ELR (cell line): Measurements from ENCODE around the gene NMNAT3.

ENCODE experiments used
- DNase-seq: peaks from one replicate; pipeline ENCODE4 v3.0.0-alpha.2; 2015; ENCODE audit warnings: low read depth

NMNAT3 gene

GRCh38 chr3:139677388-139678155 lies at the start of gene NMNAT3:
Gene NMNAT3, minus strand, starts transcription at chr3:139677972. Its CDS starts 50,248 bp downstream, at chr3:139627724.
- DNase-seq, result peak; percentile 19

GRCh38 chr3:139721370-139721769 lies 43.6 kb upstream of the NMNAT3 start:
- no peak for DNase-seq

- DNase-seq, result peak; percentile 10
Measured at GRCh38 chr3:139718415-139718814, 40.6 kb upstream of the NMNAT3 start.

DNA sequence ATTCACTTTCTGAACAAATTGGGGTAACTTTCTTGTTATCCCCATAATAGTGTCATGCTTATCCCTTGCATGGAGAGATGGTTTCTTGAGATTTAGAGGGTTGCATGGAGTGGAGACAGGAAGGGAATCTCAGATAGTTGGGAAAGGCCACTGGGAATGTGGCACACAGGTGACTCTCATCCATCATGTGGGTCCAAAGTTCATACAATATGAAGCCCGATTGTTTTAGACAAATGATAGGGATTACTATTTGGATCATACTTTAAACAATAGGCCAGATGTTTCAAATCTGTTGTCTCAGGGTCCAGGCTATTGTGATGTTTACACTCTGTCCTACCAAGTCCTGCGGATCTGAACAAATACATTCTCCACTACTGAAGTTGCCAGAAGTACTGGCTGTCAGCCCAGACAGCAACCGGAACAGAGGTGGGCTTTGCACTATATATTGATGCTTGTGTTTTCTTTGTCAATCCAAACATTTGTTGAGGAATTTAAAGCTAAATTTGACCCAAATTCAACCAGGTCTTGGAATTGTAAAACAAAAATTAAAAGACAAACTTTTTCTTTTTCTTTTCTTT lies 39.2 kb upstream of the NMNAT3 start:
- DNase-seq, result no peak

DNA sequence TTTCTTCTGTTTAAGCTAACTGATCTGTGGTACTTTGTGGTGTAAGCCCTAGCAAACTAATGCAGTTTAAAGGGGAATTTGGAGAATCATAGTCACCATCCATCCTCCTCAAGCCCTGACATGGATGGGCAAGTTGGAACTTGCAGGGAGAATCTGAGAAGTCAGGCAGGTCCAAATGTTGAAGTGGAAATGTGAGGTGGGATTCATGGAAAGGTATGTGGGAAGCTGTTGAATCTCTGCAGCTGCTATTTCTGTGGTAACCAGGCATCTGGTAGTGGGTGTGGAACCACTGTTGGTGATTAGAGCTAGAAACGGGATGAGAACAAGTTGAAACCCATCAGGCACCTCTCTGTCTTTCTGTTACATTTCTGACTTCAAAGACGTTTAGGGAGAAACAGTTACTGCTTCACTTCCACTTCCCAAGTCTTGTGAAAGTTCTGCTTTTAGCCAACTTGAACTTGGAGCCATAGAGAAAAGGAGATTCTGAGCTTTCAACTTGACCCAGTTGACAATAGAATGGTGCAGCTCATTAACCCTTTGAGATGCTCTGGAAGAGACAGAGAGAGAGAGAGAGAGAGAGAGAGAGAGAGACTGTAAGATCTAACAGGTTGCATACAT lies 38.1 kb upstream of the NMNAT3 start:
- DNase-seq, result no peak

DNA sequence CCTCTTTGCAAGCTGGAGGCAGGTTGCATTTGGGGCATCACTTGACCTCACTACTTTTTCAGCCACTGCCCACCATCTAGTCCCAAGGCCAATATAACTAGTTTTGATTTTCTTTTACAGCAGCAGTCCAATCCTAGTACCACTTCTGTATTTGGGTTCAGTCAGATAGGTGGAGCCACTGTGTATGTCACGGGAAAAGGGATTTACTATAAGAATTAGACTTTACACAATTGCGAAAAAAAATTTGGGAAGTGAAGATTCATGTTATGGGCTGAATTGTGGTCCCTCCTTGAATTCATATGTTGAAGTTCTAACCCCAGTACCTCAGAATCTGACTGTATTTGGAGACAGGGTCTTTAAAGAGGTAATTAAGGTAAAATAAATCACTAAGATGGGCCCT lies 37.4 kb upstream of the NMNAT3 start:
- DNase-seq, result no peak

DNA sequence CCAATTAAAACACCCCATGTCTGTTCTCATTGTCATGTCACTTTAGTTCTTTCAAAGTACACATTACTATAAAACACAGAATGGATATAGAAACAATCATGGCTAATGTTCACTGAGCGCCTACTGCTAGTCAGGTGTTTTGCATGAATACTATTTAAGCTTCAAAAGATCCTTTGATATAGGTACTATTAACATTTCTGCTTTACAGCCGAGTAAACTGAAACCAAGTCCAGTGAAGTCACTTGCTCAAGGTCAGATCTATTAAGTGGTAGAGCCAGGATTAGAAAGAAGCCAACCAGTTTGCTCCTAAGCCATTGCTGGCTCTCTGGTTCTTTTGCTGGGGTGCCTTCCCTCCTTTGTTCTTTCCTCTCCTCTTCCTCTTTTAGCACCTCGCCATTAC lies 32.4 kb upstream of the NMNAT3 start:
- no peak for DNase-seq

DNA sequence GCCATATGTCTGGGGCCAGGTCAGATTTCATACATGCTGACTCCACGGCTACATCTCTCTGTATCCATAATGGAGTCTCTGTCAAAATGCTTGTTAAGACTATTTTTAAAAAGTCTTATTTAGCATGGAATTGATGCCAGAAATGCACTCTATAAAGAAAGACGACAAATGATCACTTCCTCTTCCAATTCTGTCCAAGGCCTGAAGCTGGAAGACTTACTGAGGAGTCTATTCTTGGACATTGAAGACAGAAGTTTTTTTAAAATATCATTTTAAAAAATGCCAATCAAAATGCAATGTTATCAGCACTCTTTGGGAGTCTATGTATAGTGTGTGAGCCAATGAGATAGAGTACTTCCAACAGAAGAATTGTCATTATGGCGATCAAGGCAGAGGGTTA lies 27.9 kb upstream of the NMNAT3 start:
- DNase-seq, result no peak

DNA sequence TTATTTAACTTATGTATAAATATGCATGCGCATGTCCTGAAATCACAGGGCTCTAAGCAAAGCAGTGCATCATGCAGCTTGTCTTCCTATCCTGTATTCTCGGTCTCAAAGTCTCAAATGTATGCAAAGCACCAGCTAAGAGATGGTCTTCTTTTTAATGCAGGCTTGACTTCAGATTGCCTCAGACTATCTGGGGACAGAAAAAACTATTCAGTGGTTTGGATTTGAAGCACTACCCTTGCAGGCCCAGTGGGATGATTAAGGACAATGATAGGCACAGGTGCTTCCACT lies 18.5 kb upstream of the NMNAT3 start:
- DNase-seq, result no peak

DNA sequence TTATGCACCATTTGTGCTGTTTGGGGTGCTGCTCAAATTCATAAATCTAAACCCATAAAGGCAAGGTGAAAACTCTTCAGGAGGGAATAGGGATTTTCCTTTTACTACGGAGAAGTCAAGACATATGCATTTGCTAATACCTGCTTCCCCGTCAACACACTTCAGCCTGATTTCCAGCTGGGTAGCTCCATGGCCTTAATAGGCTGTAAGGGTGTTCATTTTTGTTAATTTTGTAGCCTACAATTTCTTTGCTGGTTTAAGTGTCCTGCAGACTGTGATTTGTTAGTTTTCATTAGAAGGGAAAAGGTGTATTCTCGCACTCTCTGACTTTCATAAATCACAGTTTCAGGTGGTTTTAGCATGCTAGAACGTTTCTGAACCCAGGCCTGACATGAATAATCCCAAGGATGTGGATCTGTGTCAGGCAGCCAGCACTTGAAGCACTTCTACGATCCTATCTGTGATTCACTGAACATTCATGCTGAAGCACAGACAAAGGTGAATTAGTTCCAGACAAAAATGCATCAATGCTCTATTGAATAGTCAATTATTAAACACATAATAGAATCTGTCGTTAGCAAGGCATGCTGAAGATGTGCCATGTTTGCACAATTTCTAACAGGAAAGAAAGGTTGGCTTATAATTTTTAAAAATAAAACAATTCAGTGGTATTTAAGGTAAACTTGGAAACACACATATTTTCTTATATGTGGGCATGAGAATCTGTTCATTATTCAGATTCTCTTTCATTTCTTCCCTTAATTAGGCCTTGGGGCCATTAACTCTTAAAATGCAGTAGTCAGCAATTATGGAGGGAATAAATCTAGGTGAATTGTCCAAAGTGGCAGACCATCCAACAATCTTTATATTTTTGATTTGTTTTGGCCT lies 17.9 kb upstream of the NMNAT3 start:
- DNase-seq, result no peak

DNA sequence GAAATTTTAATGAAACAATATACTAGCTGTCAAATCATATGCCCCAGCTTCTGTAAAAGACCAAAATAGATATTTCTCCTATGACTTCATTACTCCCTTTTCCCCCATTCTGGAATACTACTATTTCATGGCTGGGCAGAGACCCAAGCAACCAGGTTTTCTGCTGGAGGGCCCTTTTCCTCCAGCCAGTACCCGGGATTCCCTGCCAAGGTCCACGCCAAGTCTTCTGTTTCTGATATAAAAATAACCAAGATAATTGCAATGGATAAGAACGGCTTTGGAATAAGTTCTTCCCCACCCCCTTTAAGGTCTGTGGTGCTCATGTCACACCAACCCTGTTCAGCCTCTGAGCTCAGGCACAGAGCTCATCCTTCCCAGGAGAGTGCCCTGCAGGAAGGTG lies 17.2 kb upstream of the NMNAT3 start:
- DNase-seq, result no peak

GRCh38 chr3:139694542-139694941 lies 16.8 kb upstream of the NMNAT3 start:
- DNase-seq, result no peak

DNA sequence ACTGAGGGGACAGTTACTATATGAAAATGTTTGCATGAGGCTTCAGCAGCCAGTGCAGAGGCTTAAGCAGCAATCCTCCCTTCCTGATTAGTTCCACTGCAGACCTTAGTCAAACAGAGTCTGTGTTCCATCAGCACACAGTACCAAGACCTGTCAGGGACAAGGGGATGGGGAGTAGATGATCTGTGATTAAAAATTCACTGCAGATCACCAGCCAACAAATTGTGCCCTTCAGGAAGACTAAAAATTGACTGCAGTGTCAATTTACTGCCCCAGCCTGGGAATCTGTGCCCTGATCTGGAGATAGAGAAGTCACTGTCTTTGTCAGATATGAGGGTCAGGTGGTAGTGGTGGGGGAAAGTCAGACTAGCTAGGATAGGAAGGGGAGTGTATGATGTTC lies 13.8 kb upstream of the NMNAT3 start:
- no peak for DNase-seq

DNA sequence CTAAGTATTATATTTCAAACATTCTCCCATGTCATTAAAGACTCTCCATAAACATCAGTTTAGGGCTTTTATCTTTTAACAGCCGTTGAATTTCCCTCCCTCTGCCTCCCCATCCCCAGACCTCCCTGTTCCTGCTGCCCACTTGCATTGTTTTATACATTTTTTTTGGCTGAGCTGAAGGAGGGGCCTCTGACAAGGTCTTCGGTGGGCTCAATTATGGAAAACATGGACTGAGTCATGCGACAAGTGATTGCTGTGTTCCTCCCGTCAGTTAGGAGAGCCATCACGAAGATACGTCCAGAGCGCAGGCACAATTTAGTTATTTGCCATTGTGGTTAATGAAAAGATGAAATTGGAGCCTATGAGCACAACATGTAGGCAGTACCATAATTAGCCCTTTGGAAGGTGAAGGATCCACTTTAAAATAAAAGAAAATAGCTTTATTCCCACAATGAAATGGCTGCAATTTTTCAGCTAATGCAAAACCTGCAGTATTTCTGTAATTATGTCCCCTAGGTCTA lies 12.0 kb upstream of the NMNAT3 start:
- no peak for DNase-seq

DNA sequence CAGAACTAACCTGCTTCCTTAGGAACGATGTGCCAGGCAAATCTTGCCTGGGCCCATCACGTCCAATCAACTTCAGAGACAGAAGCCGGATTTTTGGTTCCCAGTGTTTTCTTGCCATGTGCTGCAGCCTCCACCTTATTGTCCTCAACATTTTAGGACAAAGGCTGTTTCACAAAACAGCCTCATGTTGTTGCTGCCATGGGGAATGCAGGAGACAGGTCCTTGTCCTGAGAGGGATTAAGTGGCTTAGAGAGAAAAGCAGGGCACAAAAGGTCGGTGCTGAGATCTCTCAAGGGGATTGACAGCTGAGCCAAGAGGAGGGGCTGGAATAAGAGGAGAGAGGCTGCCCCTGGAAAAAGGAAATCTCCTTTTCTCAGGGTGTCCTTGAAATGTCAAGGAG lies 11.3 kb upstream of the NMNAT3 start:
- no peak for DNase-seq

DNA sequence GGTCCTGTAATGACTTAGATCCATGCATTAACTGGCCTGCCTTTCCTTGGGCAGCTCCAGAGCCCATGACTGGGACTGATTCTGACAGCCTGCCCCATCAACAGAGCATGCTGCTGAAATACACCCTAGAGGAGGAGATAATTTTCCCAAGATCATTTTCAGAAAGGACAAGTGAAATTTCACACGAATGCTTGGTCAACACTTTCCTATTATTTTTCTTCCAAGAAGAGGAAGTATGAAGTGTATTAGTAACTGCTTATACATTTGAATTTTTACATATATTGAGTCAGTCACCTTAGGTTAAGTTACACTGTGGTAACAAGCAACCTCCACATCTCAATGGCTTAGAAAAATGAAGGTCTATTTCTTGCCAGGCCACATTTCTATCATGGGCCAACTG lies 9.7 kb upstream of the NMNAT3 start:
- DNase-seq, result no peak

- DNase-seq, result no peak
Measured at GRCh38 chr3:139686624-139687023, 8.9 kb upstream of the NMNAT3 start.

DNA sequence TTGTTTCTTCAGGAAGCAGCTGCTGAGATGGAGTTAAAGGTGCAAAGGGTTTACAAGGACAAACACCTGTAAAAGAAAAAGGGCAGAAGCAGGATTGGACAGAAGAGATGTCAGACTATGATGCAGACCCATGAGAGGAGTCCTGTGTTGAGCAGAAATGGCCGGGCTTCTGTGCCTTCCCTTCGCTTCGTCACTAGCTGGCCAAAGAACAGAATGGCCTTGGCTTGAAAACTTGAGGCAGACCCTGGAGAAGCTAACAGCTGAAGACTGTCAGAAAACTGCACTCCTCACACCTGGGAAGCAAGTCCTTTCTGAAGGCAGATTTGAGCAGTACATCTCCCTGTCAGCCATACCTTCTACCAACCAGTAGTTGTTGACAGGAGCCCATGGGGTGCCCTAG lies 8.4 kb upstream of the NMNAT3 start:
- no peak for DNase-seq

DNA sequence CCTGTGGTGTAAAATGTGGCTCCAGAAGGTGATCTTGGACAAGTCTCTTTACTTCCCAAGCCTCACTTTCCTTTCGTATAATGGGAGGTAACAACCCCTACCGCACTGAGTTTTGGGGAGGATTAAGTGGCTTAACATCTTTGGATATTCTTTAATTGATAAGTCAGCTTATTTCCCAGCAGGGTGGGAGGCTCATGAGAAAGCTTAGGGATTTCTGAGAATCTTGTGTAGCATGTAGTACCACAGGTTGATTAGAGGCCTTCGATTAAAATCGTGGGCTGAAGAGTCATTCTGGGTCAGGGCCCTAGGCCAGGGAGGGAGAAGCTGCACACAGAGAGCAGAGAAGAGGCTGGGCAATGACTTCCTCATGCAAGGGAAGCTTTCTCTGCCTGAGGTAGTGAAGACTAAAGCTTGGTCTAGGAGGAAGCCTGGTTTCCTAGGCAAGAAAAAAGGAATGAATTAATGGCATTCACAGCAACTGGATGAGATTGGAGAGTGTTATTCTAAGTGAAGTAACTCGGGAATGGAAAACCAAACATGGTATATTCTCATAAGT lies 1.5 kb upstream of the NMNAT3 start:
- DNase-seq, result no peak

DNA sequence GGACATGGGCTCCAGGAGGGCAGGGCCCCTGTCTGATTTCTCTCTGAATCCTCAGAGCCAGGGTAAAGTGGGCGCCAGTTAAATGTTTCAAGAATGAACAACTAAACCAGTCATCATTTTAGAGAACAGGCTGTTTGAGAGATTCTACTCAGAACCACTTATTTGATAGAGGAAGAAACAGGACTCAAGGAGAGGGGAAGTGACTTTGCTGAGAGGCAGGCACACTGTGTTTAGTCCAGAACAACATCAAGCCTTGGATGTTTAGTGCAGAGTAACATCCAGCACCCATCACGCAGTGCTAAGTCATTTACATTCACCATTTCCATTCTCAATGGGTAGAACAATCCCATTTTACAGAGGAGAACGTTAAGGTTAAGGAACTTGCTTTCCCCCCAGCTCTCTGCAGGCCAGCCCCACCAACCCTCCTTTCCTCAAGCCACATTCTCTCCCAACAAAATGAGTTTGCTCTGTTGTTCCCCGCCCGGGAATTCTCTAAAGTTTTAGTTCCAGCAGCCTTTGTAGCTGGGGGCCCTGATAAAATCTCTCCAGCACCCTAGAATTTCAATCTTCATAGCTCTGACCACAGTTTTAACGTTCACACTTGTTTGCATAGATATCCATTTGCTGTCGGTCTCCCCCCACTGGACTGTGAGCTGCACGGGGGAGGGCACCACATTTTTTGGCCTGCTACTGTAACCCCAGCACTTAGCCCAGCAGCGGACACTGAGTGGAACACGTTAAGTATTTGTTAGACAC lies 962 bp downstream of the NMNAT3 start:
- no peak for DNase-seq

GRCh38 chr3:139676108-139676507 lies 1.7 kb downstream of the NMNAT3 start:
- no peak for DNase-seq
